SJSA1 (cell line): Measurements from ENCODE around the gene NABP1. TPM values are rescaled to one million over a fixed set of nuclear protein-coding genes. Genes with fewer than 3 reads are reported as not detected.

ENCODE experiments used
- DNase-seq, 2 experiments: peaks; one replicate each; pipeline ENCODE4 v3.0.0-alpha.2; 2015 to 2020; ENCODE audit warnings: low spot score in 2 of 2, low read depth in 1 of 2
- H3K27ac ChIP-seq: fragments of 250-450 bp; sonication (Bioruptor Pico); 2 replicates; pipeline ENCODE4 v1.5.1; 2020; ENCODE audit warnings: mild to moderate bottlenecking, moderate library complexity
- H3K27me3 ChIP-seq: fragments of 250-450 bp; sonication (Bioruptor Pico); replicated peaks from 2 replicates; pipeline ENCODE4 v1.5.1; 2020; ENCODE audit warnings: mild to moderate bottlenecking, moderate library complexity
- H3K36me3 ChIP-seq: fragments of 250-450 bp; sonication (Bioruptor Pico); 2 replicates; pipeline ENCODE4 v1.5.1; 2020; ENCODE audit warnings: mild to moderate bottlenecking
- H3K4me1 ChIP-seq: fragments of 250-450 bp; sonication (Bioruptor Pico); replicated peaks from 2 replicates; pipeline ENCODE4 v1.6.1; 2021; ENCODE audit warnings: mild to moderate bottlenecking
- H3K4me3 ChIP-seq: fragments of 250-450 bp; sonication (Bioruptor Pico); 2 replicates; pipeline ENCODE4 v1.5.1; 2020; ENCODE audit warnings: mild to moderate bottlenecking
- H3K9me3 ChIP-seq: fragments of 250-450 bp; sonication (Bioruptor Pico); replicated peaks from 2 replicates; pipeline ENCODE4 v1.5.1; 2020; ENCODE audit warnings: mild to moderate bottlenecking
- total RNA-seq: library from RNA; depleted of rRNA; stranded (reverse); fragments of >200 nt; shearing (Covaris generic); gene quantifications from 2 replicates; pipeline ENCODE4 v1.2.3, GENCODE V29; 2014

The NABP1 gene
- total RNA-seq, 1 experiment from 2014 or later, result 73.8 TPM

DNA sequence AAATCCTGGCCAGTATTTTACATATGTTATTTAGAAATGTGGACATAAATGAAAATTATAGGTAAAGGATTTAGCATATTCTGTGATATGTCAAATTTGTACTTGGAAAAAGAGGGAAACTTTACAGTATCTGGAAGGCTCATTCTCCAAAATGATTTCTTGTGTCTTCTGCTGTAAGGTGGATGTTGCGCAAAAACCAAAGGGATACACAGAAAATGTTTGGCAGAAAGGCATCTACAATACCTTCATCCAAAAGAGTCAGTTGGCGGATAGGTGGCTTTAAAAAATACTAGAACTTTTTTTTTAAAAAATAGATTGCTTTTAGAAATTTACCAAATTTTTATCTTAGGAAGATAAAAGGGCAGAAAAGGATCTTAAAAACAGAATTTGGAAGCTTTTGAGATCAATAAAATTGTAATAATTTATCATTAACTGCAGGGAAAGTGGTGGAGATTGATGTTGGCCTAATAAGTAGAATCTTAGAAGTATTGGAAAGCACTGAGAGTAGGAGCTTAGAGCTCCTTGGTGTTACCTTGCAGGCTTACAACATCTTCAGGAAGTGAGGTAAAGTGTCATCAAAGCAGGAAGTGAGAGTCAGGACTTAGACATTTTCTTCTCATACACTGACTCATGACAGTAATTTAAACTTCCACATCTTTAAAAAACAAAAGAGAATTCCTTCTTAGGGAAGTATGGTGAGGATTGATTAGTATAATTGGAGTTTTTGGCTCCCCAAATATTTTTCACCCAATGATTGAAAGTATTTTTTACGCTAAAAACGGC, 2.1 kb downstream of the NABP1 start:
- peak overlapping the region; percentile 83 for H3K27ac ChIP-seq
- H3K9me3 ChIP-seq, result no peaks in the 10 kb centered on the region
- H3K4me3 ChIP-seq, result peak overlapping the region; percentile 52
- H3K36me3 ChIP-seq, result peaks cover 62% of the 10 kb centered on the region
- DNase-seq, result no peak
- no peaks in the 10 kb centered on the region for H3K27me3 ChIP-seq
- peaks cover 54% of the 10 kb centered on the region for H3K4me1 ChIP-seq

DNA sequence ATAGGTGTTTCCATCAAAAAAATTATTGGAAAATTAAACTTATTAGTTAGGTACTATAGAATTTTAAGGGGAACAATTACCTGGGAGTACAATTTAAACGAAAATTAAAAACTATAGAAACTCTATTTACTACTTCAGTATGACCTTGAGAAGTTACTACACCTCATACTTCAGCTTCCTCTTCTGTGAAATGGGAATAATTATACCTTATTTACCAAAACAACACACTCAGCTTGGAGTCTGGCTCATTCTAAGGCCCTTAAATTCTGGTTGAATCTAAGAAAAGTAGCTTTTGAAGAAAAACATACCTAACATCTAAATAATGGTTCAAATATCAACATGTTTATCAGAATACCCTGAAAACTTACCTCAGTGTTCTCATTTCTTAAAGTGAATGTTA, 2.7 kb downstream of the NABP1 start:
- DNase-seq, result no peak
- H3K36me3 ChIP-seq, result peaks cover 68% of the 10 kb centered on the region
- peaks cover 57% of the 10 kb centered on the region for H3K4me1 ChIP-seq
- no peaks in the 10 kb centered on the region for H3K9me3 ChIP-seq
- H3K27me3 ChIP-seq, result no peaks in the 10 kb centered on the region
- H3K27ac ChIP-seq, result peak overlapping the region; percentile 83
- peak overlapping the region; percentile 52 for H3K4me3 ChIP-seq

DNA sequence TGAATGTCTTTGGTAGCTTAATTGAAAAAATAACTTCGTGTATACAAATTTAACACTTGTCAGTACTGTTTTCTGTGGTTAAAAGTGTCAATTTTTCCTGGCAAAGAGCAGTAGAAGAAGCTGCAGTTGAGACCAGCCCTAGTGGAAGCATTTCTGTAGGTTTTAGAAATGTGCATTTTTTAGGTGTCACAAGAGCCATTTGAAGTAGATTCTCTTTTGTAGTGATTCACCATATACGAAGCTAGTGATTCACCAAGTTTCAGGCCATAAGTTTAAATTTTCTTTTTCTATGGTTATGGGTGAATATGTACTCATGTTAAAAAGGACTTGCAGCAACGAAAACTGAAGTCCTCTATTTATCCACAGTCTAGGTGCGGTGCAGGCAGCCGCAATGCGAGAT, 4.2 kb downstream of the NABP1 start:
- H3K9me3 ChIP-seq, result no peaks in the 10 kb centered on the region
- DNase-seq, result no peak
- peaks cover 83% of the 10 kb centered on the region for H3K36me3 ChIP-seq
- H3K27me3 ChIP-seq, result no peaks in the 10 kb centered on the region
- peaks cover 63% of the 10 kb centered on the region for H3K4me1 ChIP-seq
- peak overlapping the region; percentile 83; the same call in 1 of the 2 replicates for H3K27ac ChIP-seq
- H3K4me3 ChIP-seq, result peak overlapping the region; percentile 52; the same call in 1 of the 2 replicates

DNA sequence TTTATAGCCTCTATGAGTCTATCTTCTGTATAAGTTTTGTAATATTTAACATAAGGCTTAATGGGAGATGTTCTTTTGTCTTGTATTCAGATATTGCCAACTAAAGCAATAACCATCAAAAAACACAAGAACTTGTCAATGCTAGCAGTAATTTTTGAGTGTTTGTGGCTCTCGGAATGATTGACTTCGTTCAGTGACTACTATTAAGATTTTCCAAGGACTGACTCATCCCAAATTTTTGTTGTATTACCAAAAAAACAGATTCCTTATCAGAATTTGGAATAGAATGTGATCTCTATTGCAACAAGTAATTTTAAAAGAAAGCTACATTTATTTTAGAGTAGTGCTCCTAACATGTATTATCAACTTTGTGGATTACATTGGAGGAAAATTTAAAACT, 8.1 kb downstream of the NABP1 start:
- H3K4me3 ChIP-seq, result no peak overlapping the region
- peaks cover under 1% of the 10 kb centered on the region; the same call in 1 of the 2 replicates for H3K27me3 ChIP-seq
- H3K27ac ChIP-seq, result no peak overlapping the region
- H3K36me3 ChIP-seq, result peaks cover 79% of the 10 kb centered on the region
- no peak for DNase-seq
- H3K4me1 ChIP-seq, result peaks cover 87% of the 10 kb centered on the region
- H3K9me3 ChIP-seq, result peaks cover under 1% of the 10 kb centered on the region; the same call in 1 of the 2 replicates

DNA sequence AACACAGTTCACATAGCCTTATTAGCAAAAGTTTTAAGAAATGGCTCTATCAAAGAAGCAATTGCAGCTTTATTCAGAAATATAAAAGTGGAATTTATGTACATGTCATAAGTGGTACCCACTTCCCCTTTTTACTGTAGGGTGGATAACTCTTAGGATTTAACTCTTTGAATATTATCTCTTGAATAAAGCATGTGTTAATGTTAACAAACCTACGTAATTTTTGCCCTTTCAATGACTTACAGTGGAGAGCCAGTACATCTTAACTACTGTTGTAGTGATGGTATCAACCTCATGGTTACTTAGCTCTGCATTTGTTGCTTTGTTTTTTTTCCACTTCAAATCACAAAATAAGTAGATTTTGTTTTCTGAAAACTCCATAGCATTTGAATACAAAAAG, 8.8 kb downstream of the NABP1 start:
- H3K4me1 ChIP-seq, result peaks cover 94% of the 10 kb centered on the region
- H3K4me3 ChIP-seq, result no peak overlapping the region
- H3K27me3 ChIP-seq, result peaks cover 6% of the 10 kb centered on the region; the same call in 1 of the 2 replicates
- H3K27ac ChIP-seq, result no peak overlapping the region
- H3K36me3 ChIP-seq, result peaks cover 72% of the 10 kb centered on the region
- DNase-seq, result no peak
- H3K9me3 ChIP-seq, result peaks cover 3% of the 10 kb centered on the region; the same call in 1 of the 2 replicates

DNA sequence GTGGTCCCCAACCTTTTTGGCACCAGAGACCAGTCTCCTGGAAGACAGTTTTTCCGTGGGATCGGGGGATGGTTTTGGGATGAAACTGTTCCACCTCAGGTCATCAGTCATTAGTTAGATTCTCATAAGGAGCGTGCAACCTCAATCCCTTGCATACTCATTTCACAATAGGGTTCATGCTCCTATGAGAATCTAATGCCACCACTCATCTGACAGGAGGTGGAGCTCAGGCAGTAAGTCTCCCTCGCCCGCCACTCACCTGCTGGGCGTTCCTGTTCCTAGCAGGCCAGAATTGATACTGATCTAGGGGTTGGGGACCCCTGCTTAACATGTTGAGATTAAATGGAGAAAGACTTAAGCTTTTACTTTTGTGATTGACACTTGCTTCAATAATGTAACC, 9.9 kb downstream of the NABP1 start:
- peaks cover 6% of the 10 kb centered on the region; the same call in 1 of the 2 replicates for H3K27me3 ChIP-seq

DNA sequence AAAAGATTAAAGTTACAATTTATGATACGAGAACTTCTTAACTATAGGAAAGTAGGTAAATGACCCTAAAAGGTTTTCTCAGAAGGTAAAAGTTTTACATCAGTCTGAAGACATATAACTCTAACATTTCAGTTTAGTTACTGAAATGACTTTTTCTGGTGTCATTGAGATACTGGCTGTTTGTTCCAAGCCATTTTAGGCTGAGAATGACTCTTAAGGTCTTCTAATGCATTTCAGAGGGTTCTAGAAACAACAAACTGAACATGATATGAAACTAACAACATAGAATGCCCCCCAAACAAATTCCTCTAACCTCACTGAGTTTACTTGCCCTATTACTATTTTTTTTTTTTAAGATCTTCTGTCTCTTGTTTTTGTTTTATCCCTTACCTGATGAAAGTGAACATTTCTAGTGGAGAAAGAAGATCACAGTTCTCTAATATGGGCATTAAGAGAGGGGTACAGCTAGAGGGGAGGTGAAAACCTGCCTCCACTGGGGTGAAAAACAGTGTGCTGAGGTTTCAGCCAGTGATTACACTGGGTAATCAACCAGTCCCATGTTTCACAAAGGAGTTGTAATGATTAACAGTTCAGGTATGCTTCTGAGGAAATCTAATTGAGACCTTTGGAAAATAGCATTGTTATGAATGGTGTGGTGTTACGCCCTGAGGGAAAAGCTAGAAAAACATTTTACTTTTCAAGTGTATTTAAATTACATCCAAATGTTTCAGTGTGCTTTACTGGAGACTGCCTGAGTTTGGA, 11.2 kb downstream of the NABP1 start:
- H3K27me3 ChIP-seq, result peaks cover 6% of the 10 kb centered on the region; the same call in 1 of the 2 replicates
- peaks cover 76% of the 10 kb centered on the region for H3K4me1 ChIP-seq
- DNase-seq, result peak; percentile 56 to 80
- H3K4me3 ChIP-seq, result no peak overlapping the region
- peaks cover 60% of the 10 kb centered on the region for H3K36me3 ChIP-seq
- H3K27ac ChIP-seq, result peak overlapping the region; percentile 69
- peaks cover 3% of the 10 kb centered on the region; the same call in 1 of the 2 replicates for H3K9me3 ChIP-seq

More for the DNA sequence above, 9.9 kb downstream of the NABP1 start:
- DNase-seq, result no peak
- peaks cover 62% of the 10 kb centered on the region for H3K36me3 ChIP-seq
- no peak overlapping the region for H3K4me3 ChIP-seq
- H3K9me3 ChIP-seq, result peaks cover 3% of the 10 kb centered on the region; the same call in 1 of the 2 replicates
- peaks cover 85% of the 10 kb centered on the region for H3K4me1 ChIP-seq
- H3K27ac ChIP-seq, result peak overlapping the region; percentile 69; the same call in 1 of the 2 replicates

DNA sequence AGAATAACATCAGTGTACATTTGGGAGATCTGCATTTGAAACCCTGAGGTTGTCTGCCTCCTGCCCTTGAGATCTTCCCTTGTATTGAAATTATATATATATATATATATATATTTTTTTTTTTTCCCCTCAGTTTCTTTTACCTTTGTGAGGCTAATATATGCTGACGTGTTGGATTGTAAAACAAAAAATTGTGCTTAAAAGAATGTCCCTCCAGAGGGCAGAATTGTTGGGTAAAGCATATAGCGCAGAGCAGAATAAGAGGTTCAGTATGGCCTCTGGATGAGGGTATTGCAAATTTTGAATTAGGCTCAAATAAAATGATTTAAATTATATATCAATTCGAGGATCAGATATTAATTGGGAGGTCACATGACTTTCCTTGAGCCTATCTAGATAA, 12.4 kb downstream of the NABP1 start:
- peaks cover 51% of the 10 kb centered on the region for H3K36me3 ChIP-seq
- H3K27me3 ChIP-seq, result peaks cover 6% of the 10 kb centered on the region; the same call in 1 of the 2 replicates
- H3K9me3 ChIP-seq, result peaks cover 3% of the 10 kb centered on the region; the same call in 1 of the 2 replicates
- H3K27ac ChIP-seq, result peak overlapping the region; percentile 28
- no peak for DNase-seq
- H3K4me3 ChIP-seq, result no peak overlapping the region
- H3K4me1 ChIP-seq, result peaks cover 65% of the 10 kb centered on the region

DNA sequence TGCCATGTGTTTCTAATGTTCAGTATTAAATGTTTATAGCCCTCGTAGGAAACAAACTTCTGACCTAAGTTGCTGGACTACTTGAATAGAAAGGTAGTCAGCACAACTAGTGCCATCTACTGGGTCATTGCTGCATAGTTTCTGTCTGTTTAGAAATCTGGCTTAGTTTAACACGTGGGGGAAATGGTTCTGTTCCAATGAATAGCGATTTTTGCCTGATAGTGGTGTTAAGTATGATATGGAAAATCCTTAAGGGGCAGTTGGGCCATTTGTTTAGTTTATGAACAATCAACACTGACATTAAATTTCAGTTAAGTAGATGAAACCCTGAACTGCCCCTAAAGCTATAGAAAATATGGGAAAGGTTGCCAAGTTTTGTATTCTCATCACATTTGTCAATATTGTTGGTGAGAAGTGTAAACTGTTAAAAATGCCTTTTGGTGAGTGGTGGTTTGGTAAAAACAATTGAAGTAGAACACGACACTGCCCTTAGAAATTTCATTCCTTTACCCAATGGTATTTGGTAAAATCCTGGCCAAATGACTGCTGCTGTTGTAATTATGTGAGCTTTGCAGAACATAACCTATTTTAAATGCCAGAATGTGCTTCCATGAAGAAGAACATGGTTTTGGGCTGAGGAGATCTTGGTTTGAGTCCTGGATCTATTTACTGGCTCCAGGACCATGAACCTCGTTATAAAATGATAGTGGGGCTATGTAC, 13.2 kb downstream of the NABP1 start:
- Histone ChIP-seq H3K36me3 (peaks cover 50% of the 10 kb centered on the region), H3K27ac (peak overlapping the region; percentile 28), H3K4me1 (peaks cover 56% of the 10 kb centered on the region), H3K9me3 (peaks cover 3% of the 10 kb centered on the region; the same call in 1 of the 2 replicates), H3K27me3 (peaks cover 6% of the 10 kb centered on the region; the same call in 1 of the 2 replicates), H3K4me3 (no peak overlapping the region)
- DNase-seq, result peak; percentile 59 to 85

DNA sequence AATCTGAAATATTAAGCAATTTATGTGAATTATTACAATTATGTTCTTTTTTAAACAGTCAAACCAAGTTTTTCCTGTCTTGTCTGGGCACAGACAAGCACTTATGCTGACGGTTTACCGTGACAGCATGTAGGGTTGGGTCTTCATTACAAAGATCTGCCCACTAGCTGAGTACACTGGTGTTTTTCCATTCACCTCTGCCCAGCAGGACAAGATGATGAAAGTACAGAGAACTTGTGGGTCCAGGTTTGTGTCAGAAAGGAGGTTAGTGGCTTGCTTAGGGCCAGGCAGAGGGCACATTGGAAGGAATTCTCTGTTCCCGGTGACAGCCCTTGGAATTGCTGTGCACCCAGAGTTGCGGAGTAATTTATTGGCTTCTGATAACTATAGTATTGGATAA, 14.0 kb downstream of the NABP1 start:
- DNase-seq, result no peak
- Histone ChIP-seq H3K27me3 (peaks cover 6% of the 10 kb centered on the region; the same call in 1 of the 2 replicates), H3K4me1 (peaks cover 49% of the 10 kb centered on the region), H3K9me3 (peaks cover 3% of the 10 kb centered on the region; the same call in 1 of the 2 replicates), H3K27ac (no peak overlapping the region), H3K36me3 (peaks cover 49% of the 10 kb centered on the region), H3K4me3 (no peak overlapping the region)

DNA sequence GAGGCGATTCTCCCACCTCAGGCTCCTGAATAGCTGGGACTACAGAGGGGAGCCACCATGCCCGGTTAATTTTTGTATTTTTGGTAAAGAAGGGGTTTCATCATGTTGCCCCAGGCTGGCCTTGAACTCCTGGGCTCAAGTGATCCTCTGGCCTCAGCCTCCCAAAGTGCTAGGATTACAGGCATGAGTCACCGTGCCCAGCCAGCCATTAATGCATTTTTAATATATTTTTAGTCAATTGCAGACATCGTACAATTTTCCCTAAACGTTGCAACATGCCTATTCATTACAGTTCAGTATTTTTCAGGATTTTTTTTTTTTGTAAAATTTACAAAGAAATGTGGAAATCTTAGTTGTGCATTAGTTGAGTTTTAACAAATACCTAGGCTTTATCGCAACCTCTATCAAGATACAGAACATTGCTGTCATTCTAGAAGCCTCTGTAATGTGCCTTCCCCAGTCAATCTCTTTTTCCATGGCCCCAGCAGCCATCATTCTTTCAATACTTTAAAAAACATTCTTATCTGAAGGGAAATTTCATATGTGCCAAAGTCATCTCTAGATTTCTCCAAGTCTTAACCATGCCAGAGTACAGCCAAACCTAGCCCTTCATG, 14.7 kb downstream of the NABP1 start:
- DNase-seq, result no peak
- Histone ChIP-seq H3K27me3 (peaks cover 6% of the 10 kb centered on the region; the same call in 1 of the 2 replicates), H3K4me1 (peaks cover 42% of the 10 kb centered on the region), H3K27ac (0 out of 2 replicates have a peak overlapping the region, but pooled peaks have one; percentile 16), H3K36me3 (peaks cover 44% of the 10 kb centered on the region), H3K9me3 (peaks cover 3% of the 10 kb centered on the region; the same call in 1 of the 2 replicates), H3K4me3 (no peak overlapping the region)

DNA sequence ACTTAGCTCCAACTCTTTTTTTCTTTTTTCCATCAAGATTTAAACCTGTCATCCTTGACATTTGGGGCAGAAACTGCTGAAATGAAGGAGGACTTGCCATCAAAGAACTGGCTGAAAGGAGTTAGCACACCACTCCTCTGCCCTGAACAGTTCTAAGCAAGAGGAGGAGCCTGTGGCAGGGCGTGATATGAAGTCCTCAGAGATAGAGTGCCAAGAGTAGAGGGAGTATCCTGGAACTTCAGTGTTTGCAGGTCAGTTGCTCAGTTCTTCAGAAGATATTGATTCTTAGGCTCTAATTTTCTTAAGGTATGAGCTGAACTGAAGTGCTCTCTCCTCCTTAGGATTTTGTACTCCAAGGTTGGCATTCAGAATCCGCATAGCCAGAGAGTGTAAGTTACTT, 15.2 kb downstream of the NABP1 start:
- Histone ChIP-seq H3K9me3 (peaks cover 3% of the 10 kb centered on the region; the same call in 1 of the 2 replicates), H3K27me3 (peaks cover 6% of the 10 kb centered on the region; the same call in 1 of the 2 replicates), H3K27ac (0 out of 2 replicates have a peak overlapping the region, but pooled peaks have one; percentile 16), H3K4me3 (no peak overlapping the region), H3K4me1 (peaks cover 37% of the 10 kb centered on the region), H3K36me3 (peaks cover 42% of the 10 kb centered on the region)
- DNase-seq, result no peak
